ENCODE data around the gene TBC1D19.
A peak's percentile ranks its signal among the peaks of the same experiment; 100 is the strongest.
"Not testable (repeated sequence)": the region's sequence is repeated elsewhere in the genome, so short reads cannot be mapped to it uniquely, and the experiment has no call there.

The TBC1D19 gene

GRCh38 chr4:26687728-26688127 lies 103.8 kb downstream of the TBC1D19 start:
- DNase-seq: no peak

GRCh38 chr4:26690506-26690905 lies 106.6 kb downstream of the TBC1D19 start:
- no peak for DNase-seq

- DNase-seq: no peak
Observed at GRCh38 chr4:26692014-26692726, 108.3 kb downstream of the TBC1D19 start.

- not testable (repeated sequence) for DNase-seq
Observed at GRCh38 chr4:26694131-26694530, 110.2 kb downstream of the TBC1D19 start.

GRCh38 chr4:26700110-26700509 lies 116.2 kb downstream of the TBC1D19 start:
- no peak for DNase-seq

- DNase-seq: no peak
Observed at GRCh38 chr4:26701095-26701494, 117.2 kb downstream of the TBC1D19 start.

- DNase-seq: no peak
Observed at GRCh38 chr4:26701786-26702227, 117.9 kb downstream of the TBC1D19 start.

- DNase-seq: no peak
Observed at GRCh38 chr4:26707342-26707741, 123.5 kb downstream of the TBC1D19 start.

GRCh38 chr4:26709246-26709645 lies 125.4 kb downstream of the TBC1D19 start:
- DNase-seq: no peak

GRCh38 chr4:26713563-26714151 lies 129.8 kb downstream of the TBC1D19 start:
- DNase-seq: no peak

GRCh38 chr4:26715636-26716242 lies 131.9 kb downstream of the TBC1D19 start:
- no peak for DNase-seq

GRCh38 chr4:26717332-26717731 lies 133.4 kb downstream of the TBC1D19 start:
- DNase-seq: no peak

GRCh38 chr4:26719954-26720552 lies 136.2 kb downstream of the TBC1D19 start:
- DNase-seq: no peak

GRCh38 chr4:26721685-26722084 lies 137.8 kb downstream of the TBC1D19 start:
- DNase-seq: no peak

- DNase-seq: peak in 2 of 5 experiments; percentile 24 to 48
Observed at GRCh38 chr4:26723216-26723615, 139.3 kb downstream of the TBC1D19 start.

GRCh38 chr4:26724534-26724933 lies 140.7 kb downstream of the TBC1D19 start:
- peak in 1 of 5 experiments; percentile 21 for DNase-seq

GRCh38 chr4:26726655-26727387 lies 142.9 kb downstream of the TBC1D19 start:
- no peak for DNase-seq

- peak in 1 of 5 experiments; percentile 9 for DNase-seq
Observed at GRCh38 chr4:26727844-26728243, 144.0 kb downstream of the TBC1D19 start.

GRCh38 chr4:26729027-26729426 lies 145.1 kb downstream of the TBC1D19 start:
- DNase-seq: no peak

GRCh38 chr4:26729547-26729946 lies 145.7 kb downstream of the TBC1D19 start:
- DNase-seq: no peak

GRCh38 chr4:26731351-26732035 lies 147.6 kb downstream of the TBC1D19 start:
- peak in 1 of 5 experiments; percentile 61 for DNase-seq

- no peak for DNase-seq
Observed at GRCh38 chr4:26732356-26732755, 148.5 kb downstream of the TBC1D19 start.

Measured in T-helper 2 cell (primary cell).